ENCODE data around the gene ZDHHC19.

Gene ZDHHC19

GRCh38 chr3:196149375-196149774, 61.8 kb downstream of the ZDHHC19 start:
- Histone ChIP-seq H3K4me3 (ENCODE audit: low read depth in 1 of 2, low read length in 1 of 2) (no peak overlapping the region), H3K4me1 (ENCODE audit: control insufficient read depth in 1 of 2, insufficient read depth in 1 of 2, low read depth in 1 of 2, low read length in 1 of 2) (no peaks in the 10 kb centered on the region), H3K27ac (no peak overlapping the region), H3K36me3 (no peaks in the 10 kb centered on the region), H3K9me3 (no peaks in the 10 kb centered on the region), H3K27me3 (no peaks in the 10 kb centered on the region)
- TF ChIP-seq CTCF (IDR thresholded peaks at IDR 0.05) = no peak

Data from neutrophil (primary cell).